RWPE1 (cell line): ENCODE data around the gene SART3.

Experiments
- CTCF ChIA-PET: fragments of 350-600 bp; sonication (Branson Sonifier 250); formaldehyde crosslinking; extraction: SDS; loops from one replicate; lab custom pipeline; 2021; lab: Yijun Ruan, JAX
- POLR2A ChIA-PET: fragments of 400-600 bp; formaldehyde crosslinking; extraction: SDS; loops from one replicate; lab custom pipeline; 2020; ENCODE audit warnings: antibody characterized with exemption; ENCODE audit not compliant: low non-redundant PET; lab: Yijun Ruan, JAX
- DNase-seq: peaks from one replicate; pipeline ENCODE4 v3.0.0; 2012; ENCODE audit warnings: low spot score
- H3K27ac ChIP-seq: fragments of 450-650 bp; 2 replicates; pipeline ENCODE4 v1.5.1; 2017
- TF ChIP-seq, protein P1 (sequence below): fragments of 450-650 bp; conservative IDR thresholded peaks from 2 replicates; pipeline ENCODE4 v1.5.1; 2017; ENCODE audit warnings: low read depth, mild to moderate bottlenecking

Gene SART3

GRCh38 chr12:108514468-108514972, 46.5 kb downstream of the SART3 start:
- H3K27ac ChIP-seq, result peak overlapping the region; percentile 55
- POLR2A ChIA-PET, result no interaction called here

DNA sequence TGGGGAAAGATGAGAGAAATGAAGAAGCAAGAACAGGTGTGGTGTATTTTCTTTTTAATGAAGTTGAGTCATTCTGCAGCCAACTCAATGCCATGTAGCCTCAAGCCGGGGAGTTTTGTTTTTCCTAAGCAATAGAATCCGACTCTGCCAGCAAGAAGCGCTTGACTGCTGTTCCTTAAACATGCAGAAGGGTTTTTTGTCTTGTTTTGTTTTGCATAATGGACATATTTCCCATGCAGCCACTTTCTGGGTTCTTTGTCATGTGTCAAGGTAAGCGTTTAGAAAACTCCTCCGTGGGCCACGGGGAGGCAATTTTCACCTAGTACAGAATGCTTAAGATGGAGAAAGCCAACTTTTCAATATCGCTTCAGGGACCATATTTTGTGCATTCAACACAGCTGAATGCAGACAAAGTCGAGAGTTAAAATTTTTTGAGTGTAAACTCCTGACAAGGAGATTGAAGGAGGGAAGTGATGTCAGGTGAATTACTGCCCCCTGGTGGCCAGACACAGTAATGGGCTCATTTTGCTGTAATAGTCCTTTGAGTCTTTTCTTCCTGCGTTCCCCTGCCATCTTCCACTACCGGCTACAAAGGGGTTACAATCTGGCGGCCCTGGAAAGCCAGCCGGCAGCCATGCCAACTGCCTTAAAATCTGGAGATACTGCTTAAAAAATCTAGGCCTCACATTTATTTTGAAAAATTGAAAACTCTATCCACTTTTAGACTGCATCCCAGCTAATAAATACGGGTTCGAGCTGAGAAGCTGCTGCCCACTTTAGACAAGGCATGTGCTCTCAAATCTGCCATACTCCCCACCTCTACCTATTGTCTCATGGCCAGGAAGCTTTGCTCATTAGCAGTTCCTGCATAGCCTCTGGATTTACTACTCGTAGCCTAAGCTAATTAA, 49.1 kb downstream of the SART3 start:
- H3K27ac ChIP-seq, result no peak overlapping the region

More at GRCh38 chr12:108514468-108514972, 46.5 kb downstream of the SART3 start:
- CTCF ChIA-PET, result interaction anchor here (0.6 kb wide), 1 partner anchor 453 kb away, joined by 3 read pairs; no protein-coding TSS in a partner anchor
- no peak for DNase-seq
- TF ChIP-seq, protein P1, sequence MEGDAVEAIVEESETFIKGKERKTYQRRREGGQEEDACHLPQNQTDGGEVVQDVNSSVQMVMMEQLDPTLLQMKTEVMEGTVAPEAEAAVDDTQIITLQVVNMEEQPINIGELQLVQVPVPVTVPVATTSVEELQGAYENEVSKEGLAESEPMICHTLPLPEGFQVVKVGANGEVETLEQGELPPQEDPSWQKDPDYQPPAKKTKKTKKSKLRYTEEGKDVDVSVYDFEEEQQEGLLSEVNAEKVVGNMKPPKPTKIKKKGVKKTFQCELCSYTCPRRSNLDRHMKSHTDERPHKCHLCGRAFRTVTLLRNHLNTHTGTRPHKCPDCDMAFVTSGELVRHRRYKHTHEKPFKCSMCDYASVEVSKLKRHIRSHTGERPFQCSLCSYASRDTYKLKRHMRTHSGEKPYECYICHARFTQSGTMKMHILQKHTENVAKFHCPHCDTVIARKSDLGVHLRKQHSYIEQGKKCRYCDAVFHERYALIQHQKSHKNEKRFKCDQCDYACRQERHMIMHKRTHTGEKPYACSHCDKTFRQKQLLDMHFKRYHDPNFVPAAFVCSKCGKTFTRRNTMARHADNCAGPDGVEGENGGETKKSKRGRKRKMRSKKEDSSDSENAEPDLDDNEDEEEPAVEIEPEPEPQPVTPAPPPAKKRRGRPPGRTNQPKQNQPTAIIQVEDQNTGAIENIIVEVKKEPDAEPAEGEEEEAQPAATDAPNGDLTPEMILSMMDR, result no peak

DNA sequence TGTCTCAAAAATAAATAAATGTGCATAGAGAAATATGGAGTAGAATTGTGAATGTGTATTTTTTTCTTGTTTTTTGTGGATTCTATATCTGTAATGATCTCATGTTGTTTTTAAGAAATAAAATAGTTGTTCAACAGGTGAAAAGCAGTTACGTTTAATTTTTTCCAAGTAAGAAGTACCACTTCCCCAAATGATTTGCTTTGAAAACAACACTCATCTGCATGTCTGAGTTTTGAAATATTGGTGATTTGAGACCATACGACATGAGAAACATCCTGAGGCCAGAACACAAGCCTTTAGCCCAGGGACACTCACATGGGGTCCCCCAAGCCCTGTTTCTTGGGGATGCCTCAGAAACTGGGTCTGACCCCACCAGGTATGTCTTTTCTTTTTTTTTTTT, 50.1 kb downstream of the SART3 start:
- H3K27ac ChIP-seq, result no peak overlapping the region
- ChIA-PET CTCF (interaction anchor here (0.6 kb wide), 1 partner anchor 596 kb away, joined by 4 read pairs; no protein-coding TSS in a partner anchor), POLR2A (no interaction called here)
- TF ChIP-seq, protein P1, result no peak
- DNase-seq, result no peak

More for the DNA sequence above, 49.1 kb downstream of the SART3 start:
- POLR2A ChIA-PET, result no interaction called here
- TF ChIP-seq, protein P1, result peak; percentile 83
- DNase-seq, result peak; percentile 59
- CTCF ChIA-PET, result interaction anchor here (0.5 to 2.0 kb wide), 7 partner anchors 10 to 522 kb away, joined by 3 to 6 read pairs (median 3); no protein-coding TSS in a partner anchor

GRCh38 chr12:108509806-108510205, 51.2 kb downstream of the SART3 start:
- ChIA-PET POLR2A (no interaction called here), CTCF (interaction anchor here (0.7 kb wide), 1 partner anchor 351 kb away, joined by 3 read pairs; no protein-coding TSS in a partner anchor)
- no peak for DNase-seq
- no peak overlapping the region for H3K27ac ChIP-seq
- TF ChIP-seq, protein P1, result no peak

GRCh38 chr12:108507971-108508642, 52.9 kb downstream of the SART3 start:
- H3K27ac ChIP-seq, result no peak overlapping the region
- ChIA-PET CTCF (interaction anchor here (0.7 to 0.8 kb wide), 2 partner anchors 42 to 225 kb away, joined by 4 to 7 read pairs; no protein-coding TSS in a partner anchor), POLR2A (no interaction called here)
- DNase-seq, result no peak
- TF ChIP-seq, protein P1, result no peak

DNA sequence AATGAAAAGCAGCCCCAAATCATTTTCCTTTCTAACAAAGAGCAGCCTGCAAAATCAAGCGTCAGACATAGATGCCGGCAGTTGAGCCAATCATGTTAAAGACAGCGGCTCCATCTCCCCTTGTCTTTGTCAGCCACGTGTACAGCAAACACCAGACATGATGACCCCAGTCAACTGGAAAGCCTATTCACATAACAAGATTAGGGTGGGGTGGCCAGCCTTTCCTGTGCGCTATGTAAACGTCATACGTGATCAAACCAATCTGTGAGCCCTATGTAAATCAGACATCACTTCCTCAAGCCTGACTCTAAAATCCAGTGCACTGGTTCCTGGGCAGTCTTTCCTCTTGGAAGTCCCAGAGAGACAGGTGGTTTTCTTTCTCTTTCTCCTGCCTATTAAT, 55.8 kb downstream of the SART3 start:
- TF ChIP-seq, protein P1, result no peak
- DNase-seq, result no peak
- ChIA-PET CTCF (no interaction called here), POLR2A (no interaction called here)
- no peak overlapping the region for H3K27ac ChIP-seq
